Pancreas (tissue), 10 donors: Measurements from ENCODE around the gene SLC12A8. TPM values are rescaled to one million over a fixed set of nuclear protein-coding genes. Genes with fewer than 3 reads are reported as not detected.

Experiments
- ATAC-seq, 4 donors: fragments of 200-7000 bp; cut with Tn5 transposase; one replicate each; pipeline versions ENCODE4 v1.8.0 to v1.9.1; 2020; ENCODE audit warnings: mild to moderate bottlenecking in 4 of 4, moderate library complexity in 4 of 4
- DNase-seq, 6 donors: peaks; one replicate each; pipeline ENCODE4 v3.0.0-alpha.2; 2020
- FAIRE-seq: peaks from 2 replicates; lab custom pipeline; 2012; peaks lifted over from hg19 to GRCh38; lab: Jason Lieb, UNC
- H3K27ac ChIP-seq, 4 donors: fragments of 200-600 bp; sonication (generic); 1 replicate in 3 of 4; 2 replicates in 1 of 4; pipeline versions ENCODE4 v1.5.0 to v1.8.0; 2020
- H3K27me3 ChIP-seq, 4 donors: fragments of 200-600 bp; one replicate each; pipeline ENCODE4 v1.8.0; 2021
- H3K36me3 ChIP-seq, 3 donors: fragments of 200-600 bp; sonication (generic) in 1 of 3; one replicate each; pipeline versions ENCODE4 v1.5.0 to v1.8.0; 2020 to 2021
- H3K4me1 ChIP-seq, 3 donors: fragments of 200-600 bp; one replicate each; pipeline ENCODE4 v1.8.0; 2021
- H3K4me3 ChIP-seq, 4 donors: fragments of 200-600 bp; sonication (generic) in 2 of 4; one replicate each; pipeline versions ENCODE4 v1.5.0 to v1.8.0; 2020 to 2021
- H3K9me3 ChIP-seq, 4 donors: fragments of 200-600 bp; one replicate each; pipeline ENCODE4 v1.8.0; 2021
- WGBS, 2 donors: extraction: QIAGEN DNeasy Blood & Tissue Kit; methylation state at CpG; one replicate each; pipeline ENCODE4 v1.1.7; 2013; 5-methylcytosine and 5-hydroxymethylcytosine counted together
- intact Hi-C, 3 donors: fragments of 100-400 bp; cut with DNase I; formaldehyde crosslinking; loops; one replicate each; pipeline versions ENCODE4 v1.11.1 to v1.14.2; 2022
- polyA plus RNA-seq, 2 donors: library from polyadenylated mRNA; stranded (reverse); fragments of 200-250 nt; gene quantifications; one replicate each; pipeline ENCODE4 v1.2.3, GENCODE V29; 2013
- total RNA-seq, 6 donors: library from RNA; stranded (reverse); fragmentation: NEBNext Ultra II Directional in 4 of 6; extraction: Animal tissue kit (Norgen Biotek cat#: 25700) in 4 of 6; gene quantifications; one replicate each; pipeline versions ENCODE4 v1.2.1 to v1.2.4, GENCODE V29; 2021 to 2023
- TF ChIP-seq, protein P1 (sequence below), 4 donors: fragments of 200-600 bp; sonication (generic) in 3 of 4; IDR thresholded peaks; one replicate each; pipeline versions ENCODE4 v1.5.0 to v1.8.0; 2021; ENCODE audit warnings: antibody characterized with exemption in 4 of 4
- donor health status: healthy with polysubstance abuse.
- donor health status: DM: no; HTN: no; CAD: no; lungs with moderate emphysema.
- donor health status: DM: no; HTN: no; CAD: no.
- donor health status: control.
- donor health status: control.
- donor health status: Bipolar disorder and iron deficiency.
- donor health status: DM: yes; HTN: yes; CAD: no.
- donor health status: DM: no; HTN: no; CAD: no.
- donor health status: DM: no; HTN: no; CAD: no.
- donor health status: DM: yes; HTN: yes; CAD: no.

SLC12A8 gene
- total and polyA plus RNA-seq, 8 donors = 6.6 to 16.2 (median 12.5) TPM

DNA sequence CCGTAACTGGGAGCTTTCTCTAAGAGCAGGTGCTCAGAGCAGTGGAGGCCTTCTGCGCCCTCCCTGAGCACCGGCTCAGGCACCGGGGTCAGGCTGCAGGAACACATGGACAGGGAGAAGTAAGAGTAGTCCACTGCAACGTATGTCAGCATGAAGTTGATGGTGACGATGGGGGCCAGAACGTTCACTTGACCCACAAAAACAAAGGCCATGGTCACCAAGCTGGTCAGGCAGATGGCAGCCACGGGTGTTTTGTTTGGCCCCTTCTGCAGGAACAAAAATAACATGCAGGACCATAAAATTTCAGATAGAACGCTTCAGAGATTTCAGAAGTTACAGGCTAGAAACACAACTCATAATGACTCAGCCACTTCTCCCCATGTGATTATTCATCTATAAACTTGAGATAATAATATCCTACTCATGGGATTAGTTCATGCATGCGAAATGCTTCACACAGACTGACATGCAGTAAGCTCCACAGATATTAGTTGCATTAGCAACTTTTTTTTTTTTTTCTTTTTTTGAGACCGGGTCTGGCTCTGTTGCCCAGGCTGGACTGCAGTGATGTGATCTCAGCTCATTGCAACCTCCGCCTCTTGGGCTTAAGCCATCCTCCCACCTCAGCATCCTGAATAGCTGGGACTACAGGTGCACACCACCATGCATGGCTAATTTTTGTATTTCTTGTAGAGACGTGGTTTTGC lies 104.5 kb downstream of the SLC12A8 start:
- H3K27me3 ChIP-seq = no peaks in the 10 kb centered on the region
- DNase-seq (no peak), ATAC-seq (peak in 1 of 4 donors; percentile 46), FAIRE-seq (no peak)
- intact Hi-C loops = no loop called here
- H3K4me1 ChIP-seq = no peaks in the 10 kb centered on the region
- peaks cover 0 to 10% (median 0%) of the 10 kb centered on the region in 3 donors for H3K36me3 ChIP-seq
- TF ChIP-seq, protein P1, sequence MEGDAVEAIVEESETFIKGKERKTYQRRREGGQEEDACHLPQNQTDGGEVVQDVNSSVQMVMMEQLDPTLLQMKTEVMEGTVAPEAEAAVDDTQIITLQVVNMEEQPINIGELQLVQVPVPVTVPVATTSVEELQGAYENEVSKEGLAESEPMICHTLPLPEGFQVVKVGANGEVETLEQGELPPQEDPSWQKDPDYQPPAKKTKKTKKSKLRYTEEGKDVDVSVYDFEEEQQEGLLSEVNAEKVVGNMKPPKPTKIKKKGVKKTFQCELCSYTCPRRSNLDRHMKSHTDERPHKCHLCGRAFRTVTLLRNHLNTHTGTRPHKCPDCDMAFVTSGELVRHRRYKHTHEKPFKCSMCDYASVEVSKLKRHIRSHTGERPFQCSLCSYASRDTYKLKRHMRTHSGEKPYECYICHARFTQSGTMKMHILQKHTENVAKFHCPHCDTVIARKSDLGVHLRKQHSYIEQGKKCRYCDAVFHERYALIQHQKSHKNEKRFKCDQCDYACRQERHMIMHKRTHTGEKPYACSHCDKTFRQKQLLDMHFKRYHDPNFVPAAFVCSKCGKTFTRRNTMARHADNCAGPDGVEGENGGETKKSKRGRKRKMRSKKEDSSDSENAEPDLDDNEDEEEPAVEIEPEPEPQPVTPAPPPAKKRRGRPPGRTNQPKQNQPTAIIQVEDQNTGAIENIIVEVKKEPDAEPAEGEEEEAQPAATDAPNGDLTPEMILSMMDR (IDR thresholded peaks at IDR 0.05) = no peak
- H3K27ac ChIP-seq = no peak overlapping the region
- H3K4me3 ChIP-seq = no peak overlapping the region
- H3K9me3 ChIP-seq = no peaks in the 10 kb centered on the region
- 92% methylated on average over 13 of the region's 13 CpGs for WGBS, 2 donors

DNA sequence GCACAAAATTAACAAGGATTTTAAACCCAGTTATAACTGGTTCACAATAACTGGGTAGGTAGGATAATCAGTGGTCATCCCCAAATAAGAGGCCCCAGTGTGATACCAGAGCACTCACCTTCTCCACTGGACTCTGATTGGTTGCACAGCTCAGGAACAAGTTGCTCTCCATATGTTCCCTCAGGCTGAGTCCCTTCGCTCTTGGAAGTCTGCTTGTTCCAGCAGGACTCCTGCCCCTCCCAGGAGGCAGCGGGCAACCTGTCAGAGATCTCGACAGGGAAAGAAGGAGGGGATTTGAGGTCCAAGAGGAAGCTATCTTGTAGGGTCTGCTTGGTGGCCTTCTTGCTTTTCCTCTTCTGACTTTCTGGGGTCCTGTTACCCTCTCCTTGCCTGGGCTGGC lies 105.2 kb downstream of the SLC12A8 start:
- TF ChIP-seq, protein P1 (IDR thresholded peaks at IDR 0.05) = no peak
- 94 to 97% methylated on average over 3 of the region's 3 CpGs for WGBS, 2 donors
- ATAC-seq = no peak
- Histone ChIP-seq H3K9me3 (no peaks in the 10 kb centered on the region), H3K27ac (no peak overlapping the region), H3K4me1 (no peaks in the 10 kb centered on the region), H3K36me3 (peaks cover 0 to 10% (median 0%) of the 10 kb centered on the region in 3 donors), H3K27me3 (no peaks in the 10 kb centered on the region), H3K4me3 (no peak overlapping the region)
- FAIRE-seq = no peak
- intact Hi-C loops = no loop called here
- DNase-seq = no peak

DNA sequence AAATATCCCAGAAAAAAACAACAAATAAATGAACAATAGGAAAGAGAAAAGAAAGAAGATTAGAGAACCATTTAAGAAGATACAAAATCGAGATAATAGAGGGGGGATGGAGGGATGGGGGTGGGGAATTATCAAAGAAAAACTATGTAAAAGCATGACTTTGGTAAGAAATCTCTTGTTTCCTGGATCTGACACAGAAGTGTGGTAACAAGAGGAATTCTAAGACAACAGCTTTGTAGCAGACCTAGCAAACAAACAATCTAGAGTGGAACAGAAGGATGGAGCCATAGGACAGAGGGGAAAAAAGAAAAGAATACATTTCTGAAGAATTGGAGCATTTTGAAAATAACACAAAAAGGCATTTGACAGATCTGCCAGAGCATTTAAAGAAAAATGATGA lies 107.4 kb downstream of the SLC12A8 start:
- H3K4me1 ChIP-seq = no peaks in the 10 kb centered on the region
- intact Hi-C loops = no loop called here
- WGBS, 2 donors = 74 to 88% methylated on average over 1 of the region's 1 CpG
- DNase-seq = no peak
- TF ChIP-seq, protein P1 (IDR thresholded peaks at IDR 0.05) = no peak
- H3K27ac ChIP-seq = no peak overlapping the region
- no peak for ATAC-seq
- H3K36me3 ChIP-seq = peaks cover 0 to 10% (median 0%) of the 10 kb centered on the region in 3 donors
- FAIRE-seq = no peak
- no peak overlapping the region for H3K4me3 ChIP-seq
- H3K9me3 ChIP-seq = no peaks in the 10 kb centered on the region
- H3K27me3 ChIP-seq = no peaks in the 10 kb centered on the region

DNA sequence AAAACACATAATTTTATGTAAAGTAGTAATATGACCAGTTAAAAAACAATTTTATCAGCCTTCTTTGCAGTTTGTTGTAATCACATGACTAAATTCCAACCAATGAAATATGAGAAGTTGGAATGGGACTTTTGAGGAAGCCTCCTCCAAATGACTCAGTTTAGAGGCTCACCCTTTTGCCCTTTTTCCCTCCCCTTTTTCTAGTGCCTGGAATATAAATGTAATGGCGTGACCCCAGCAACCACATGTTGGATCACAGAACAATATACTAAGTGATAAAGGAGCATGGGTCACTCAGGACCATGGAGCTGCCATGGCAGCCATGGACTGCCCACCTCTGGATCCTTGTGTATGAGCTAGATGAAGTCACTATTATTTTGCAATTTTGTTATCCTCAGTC lies 107.9 kb downstream of the SLC12A8 start:
- 95 to 96% methylated on average over 1 of the region's 1 CpG for WGBS, 2 donors
- no peak overlapping the region for H3K4me3 ChIP-seq
- no peaks in the 10 kb centered on the region for H3K27me3 ChIP-seq
- DNase-seq (no peak), FAIRE-seq (no peak), ATAC-seq (no peak)
- no peak overlapping the region for H3K27ac ChIP-seq
- TF ChIP-seq, protein P1 (IDR thresholded peaks at IDR 0.05) = no peak
- intact Hi-C loops = no loop called here
- no peaks in the 10 kb centered on the region for H3K4me1 ChIP-seq
- H3K36me3 ChIP-seq = peaks cover 0 to 10% (median 0%) of the 10 kb centered on the region in 3 donors
- H3K9me3 ChIP-seq = no peaks in the 10 kb centered on the region

DNA sequence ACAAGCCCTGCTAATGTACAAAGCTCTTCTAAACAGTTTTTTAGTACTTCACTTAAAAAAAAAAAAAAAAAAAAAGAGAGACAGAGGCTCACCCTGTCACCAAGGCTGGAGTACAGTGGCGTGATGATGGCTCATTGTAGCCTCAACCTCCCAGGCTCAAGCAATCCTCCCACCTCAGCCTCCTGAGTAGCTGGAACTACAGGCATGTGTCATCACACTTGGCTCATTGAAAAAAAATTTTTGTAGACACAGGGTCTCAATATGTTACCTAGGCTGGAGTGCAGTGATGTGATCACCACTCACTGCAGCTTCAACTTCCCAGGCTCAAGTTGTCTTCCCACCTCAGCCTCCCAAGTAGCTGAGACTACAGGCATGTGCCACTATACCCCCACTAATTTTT lies 109.1 kb downstream of the SLC12A8 start:
- DNase-seq = no peak
- Histone ChIP-seq H3K27me3 (no peaks in the 10 kb centered on the region), H3K27ac (no peak overlapping the region), H3K4me3 (no peak overlapping the region), H3K9me3 (no peaks in the 10 kb centered on the region), H3K36me3 (peaks cover 0 to 10% (median 0%) of the 10 kb centered on the region in 3 donors), H3K4me1 (no peaks in the 10 kb centered on the region)
- no peak for FAIRE-seq
- intact Hi-C loops = no loop called here
- no peak for ATAC-seq
- WGBS, 2 donors = 98 to 100% methylated on average over 1 of the region's 1 CpG
- TF ChIP-seq, protein P1 (IDR thresholded peaks at IDR 0.05) = no peak
